Measurements from ENCODE around the gene PARD3B. TPM values are rescaled to one million over a fixed set of nuclear protein-coding genes. Genes with fewer than 3 reads are reported as not detected.

The PARD3B gene
- total RNA-seq, 6 experiments from 2014 or later = 5.3 to 11.2 (median 8.3) TPM

- ATAC-seq (peak in 3 of 4 donors; percentile 43 to 88 (median 62)), DNase-seq (no peak)
- H3K9me3 ChIP-seq = no peaks in the 10 kb centered on the region
- no peaks in the 10 kb centered on the region for H3K27me3 ChIP-seq
- H3K27ac ChIP-seq = no peak overlapping the region
- intact Hi-C loops (cut with DNase I) = no loop called here
- H3K4me1 ChIP-seq = peaks cover 0 to 21% (median 0%) of the 10 kb centered on the region in 4 donors
- WGBS (ENCODE audit: insufficient coverage, low coverage, low lambda C conversion rate, missing lambda C conversion rate) = 46% methylated on average over 7 of the region's 10 CpGs
- TF ChIP-seq CTCF (IDR thresholded peaks at IDR 0.05) = no peak
- no peak for TF ChIP-seq POLR2A (IDR thresholded peaks at IDR 0.05)
- no peak overlapping the region for H3K4me3 ChIP-seq
- H3K36me3 ChIP-seq = no peaks in the 10 kb centered on the region
Observed at GRCh38 chr2:205024822-205025518, 479.7 kb downstream of the PARD3B start.

- TF ChIP-seq CTCF (IDR thresholded peaks at IDR 0.05) (no peak), POLR2A (IDR thresholded peaks at IDR 0.05) (no peak)
- Histone ChIP-seq H3K4me3 (no peak overlapping the region), H3K27ac (no peak overlapping the region), H3K27me3 (no peaks in the 10 kb centered on the region), H3K36me3 (no peaks in the 10 kb centered on the region), H3K9me3 (no peaks in the 10 kb centered on the region), H3K4me1 (peaks cover 0 to 17% (median 0%) of the 10 kb centered on the region in 4 donors)
- ATAC-seq (no peak), DNase-seq (no peak)
- WGBS (ENCODE audit: insufficient coverage, low coverage, low lambda C conversion rate, missing lambda C conversion rate) = 67% methylated on average over 9 of the region's 11 CpGs
- intact Hi-C loops (cut with DNase I) = no loop called here
Observed at GRCh38 chr2:205025580-205026240, 480.4 kb downstream of the PARD3B start.

GRCh38 chr2:205030695-205031094, 485.4 kb downstream of the PARD3B start:
- intact Hi-C loops (cut with DNase I) = no loop called here

GRCh38 chr2:205032093-205032551, 486.8 kb downstream of the PARD3B start:
- intact Hi-C loops (cut with DNase I) = no loop called here
- ATAC-seq (peak; percentile 96 to 98 (median 97)), DNase-seq (peak in 1 of 3 donors; percentile 53)
- no peaks in the 10 kb centered on the region for H3K9me3 ChIP-seq
- H3K4me1 ChIP-seq = peaks cover 0 to 18% (median 7%) of the 10 kb centered on the region in 4 donors
- no peaks in the 10 kb centered on the region for H3K36me3 ChIP-seq
- TF ChIP-seq POLR2A (IDR thresholded peaks at IDR 0.05) (no peak), CTCF (IDR thresholded peaks at IDR 0.05) (no peak)
- no peaks in the 10 kb centered on the region for H3K27me3 ChIP-seq
- H3K4me3 ChIP-seq = no peak overlapping the region
- peak overlapping the region; percentile 40 to 72 (median 69) for H3K27ac ChIP-seq
- 50% methylated on average over 4 of the region's 4 CpGs for WGBS (ENCODE audit: insufficient coverage, low coverage, low lambda C conversion rate, missing lambda C conversion rate)

More at GRCh38 chr2:205030695-205031094, 485.4 kb downstream of the PARD3B start:
- H3K27ac ChIP-seq = no peak overlapping the region
- H3K27me3 ChIP-seq = no peaks in the 10 kb centered on the region
- ATAC-seq (no peak), DNase-seq (no peak)
- no peak overlapping the region for H3K4me3 ChIP-seq
- H3K9me3 ChIP-seq = no peaks in the 10 kb centered on the region
- WGBS (ENCODE audit: insufficient coverage, low coverage, low lambda C conversion rate, missing lambda C conversion rate) = 78% methylated on average over 1 of the region's 1 CpG
- H3K4me1 ChIP-seq = peaks cover 0 to 18% (median 7%) of the 10 kb centered on the region in 4 donors
- H3K36me3 ChIP-seq = no peaks in the 10 kb centered on the region
- TF ChIP-seq POLR2A (IDR thresholded peaks at IDR 0.05) (no peak), CTCF (IDR thresholded peaks at IDR 0.05) (no peak)
